GM21367 (cell line): ENCODE measurements around the gene NXN.

Source experiments
- ATAC-seq: cut with Tn5 transposase; IDR thresholded peaks from one replicate; pipeline ENCODE4 v1.9.1; 2021; ENCODE audit not compliant: unreplicated experiment

Gene NXN

GRCh38 chr17:979539-980405 is at the start of gene NXN:
Gene NXN (minus strand): TSS chr17:979776.
- ATAC-seq: peak; percentile 46

GRCh38 chr17:1027044-1027443 is 47.5 kb upstream of the NXN start:
- ATAC-seq: no peak

- no peak for ATAC-seq
Measured at GRCh38 chr17:1026599-1026975, 47.0 kb upstream of the NXN start.

GRCh38 chr17:1025733-1026598 is 46.4 kb upstream of the NXN start:
- no peak for ATAC-seq

- ATAC-seq: no peak
Measured at GRCh38 chr17:1024076-1024475, 44.5 kb upstream of the NXN start.

- no peak for ATAC-seq
Measured at GRCh38 chr17:1022278-1023024, 42.9 kb upstream of the NXN start.

GRCh38 chr17:1021147-1021546 is 41.6 kb upstream of the NXN start:
- no peak for ATAC-seq

GRCh38 chr17:1019451-1019850 is 39.9 kb upstream of the NXN start:
- no peak for ATAC-seq

- no peak for ATAC-seq
Measured at GRCh38 chr17:1018547-1018946, 39.0 kb upstream of the NXN start.

GRCh38 chr17:1013729-1014090 is 34.1 kb upstream of the NXN start:
- ATAC-seq: no peak

- no peak for ATAC-seq
Measured at GRCh38 chr17:1012823-1013728, 33.5 kb upstream of the NXN start.

GRCh38 chr17:1011760-1012735 is 32.5 kb upstream of the NXN start:
- ATAC-seq: no peak

GRCh38 chr17:1011138-1011537 is 31.6 kb upstream of the NXN start:
- ATAC-seq: no peak

GRCh38 chr17:1010586-1010985 is 31.0 kb upstream of the NXN start:
- ATAC-seq: no peak

- ATAC-seq: no peak
Measured at GRCh38 chr17:1010086-1010450, 30.5 kb upstream of the NXN start.

- ATAC-seq: no peak
Measured at GRCh38 chr17:1009229-1010085, 29.9 kb upstream of the NXN start.

- ATAC-seq: no peak
Measured at GRCh38 chr17:1008008-1008761, 28.6 kb upstream of the NXN start.
